Coronary artery (tissue), 2 donors: ENCODE data around the gene TTLL13.

Experiments
- DNase-seq: peaks from one replicate; pipeline ENCODE4 v3.0.0-alpha.2; 2017; ENCODE audit warnings: low spot score
- H3K27ac ChIP-seq, 2 donors: fragments of 200-600 bp; sonication (generic); one replicate each; pipeline ENCODE4 v1.5.1; 2016 to 2019
- H3K4me3 ChIP-seq: fragments of 200-600 bp; sonication (generic); 2 replicates; pipeline ENCODE4 v1.5.1; 2016; ENCODE audit warnings: mild to moderate bottlenecking, moderate library complexity
- CTCF ChIP-seq: fragments of 200-600 bp; sonication (generic); IDR thresholded peaks from one replicate; pipeline ENCODE4 v1.5.1; 2019; ENCODE audit warnings: antibody characterized with exemption

The TTLL13 gene

DNA sequence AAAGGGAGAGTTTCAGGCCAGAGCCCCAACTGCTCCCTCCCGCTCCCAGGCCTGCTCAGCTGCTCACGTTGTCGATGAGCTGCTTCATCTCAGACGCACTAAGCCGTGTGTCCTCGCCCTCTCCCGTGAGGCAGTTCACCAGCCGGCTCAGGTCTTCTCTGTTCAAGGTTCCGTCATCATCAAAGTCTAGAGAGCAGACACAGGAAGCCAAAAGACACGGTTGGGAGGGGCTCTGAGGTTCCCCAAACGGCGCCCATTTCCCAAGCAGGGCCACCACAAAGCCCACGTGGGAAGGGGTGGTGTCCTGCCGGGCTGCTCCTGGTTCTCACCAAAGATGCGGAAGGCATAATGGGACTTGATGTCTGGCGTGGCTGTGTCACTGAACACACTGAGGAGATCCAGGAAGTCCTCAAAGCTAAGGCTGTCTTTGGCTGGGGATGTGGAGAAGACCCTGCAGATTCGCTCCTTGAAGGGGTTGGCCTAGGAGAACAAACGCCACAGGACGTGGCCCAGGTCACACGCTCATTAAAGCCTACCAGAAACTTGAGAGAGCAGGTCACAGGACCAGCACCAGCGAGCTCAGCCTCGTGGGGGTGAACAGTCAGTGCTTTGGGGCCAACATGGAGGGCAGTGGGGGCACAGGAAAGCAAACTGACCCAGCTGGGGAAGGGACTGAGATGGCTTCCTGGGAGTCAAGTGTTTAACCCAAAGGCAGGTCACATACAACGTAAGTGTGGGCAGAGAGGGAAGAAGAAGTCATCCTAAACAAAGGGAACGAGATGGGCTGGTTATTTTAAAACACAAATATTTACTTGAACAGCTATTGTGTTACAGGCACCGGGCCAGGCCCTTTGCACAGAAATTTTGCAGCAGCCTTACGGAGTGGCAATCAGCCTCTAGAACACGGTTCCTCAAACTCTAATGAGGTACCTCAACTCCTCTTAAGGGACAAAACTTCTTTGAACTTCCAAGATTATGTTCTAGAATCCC is 18.0 kb upstream of the TTLL13 start:
- TF ChIP-seq CTCF, result no peak
- no peak overlapping the region for H3K4me3 ChIP-seq
- no peak for DNase-seq
- H3K27ac ChIP-seq, result peak overlapping the region in 1 of 2 donors; percentile 20

DNA sequence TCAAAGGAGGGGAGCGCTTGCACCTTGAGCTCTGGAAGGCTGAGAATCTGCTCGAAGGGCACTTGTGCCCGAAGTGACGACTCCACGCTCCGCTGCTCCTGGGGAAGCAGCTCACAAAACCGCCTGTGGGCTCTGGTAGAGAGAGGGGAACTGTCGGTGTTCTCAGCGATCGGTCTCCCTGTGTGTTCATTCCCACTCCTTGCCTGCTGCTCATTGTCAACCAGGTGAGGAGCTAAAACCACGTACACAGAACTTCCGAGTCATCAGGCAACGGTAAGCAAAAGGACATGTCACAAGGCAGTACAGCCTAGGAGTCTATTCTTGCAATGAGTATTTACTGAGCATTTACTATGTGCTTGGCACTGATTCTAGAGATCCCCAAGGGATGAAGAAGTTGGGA is 17.2 kb upstream of the TTLL13 start:
- DNase-seq, result no peak
- no peak for TF ChIP-seq CTCF
- no peak overlapping the region for H3K27ac ChIP-seq
- peak overlapping the region; percentile 88 for H3K4me3 ChIP-seq

DNA sequence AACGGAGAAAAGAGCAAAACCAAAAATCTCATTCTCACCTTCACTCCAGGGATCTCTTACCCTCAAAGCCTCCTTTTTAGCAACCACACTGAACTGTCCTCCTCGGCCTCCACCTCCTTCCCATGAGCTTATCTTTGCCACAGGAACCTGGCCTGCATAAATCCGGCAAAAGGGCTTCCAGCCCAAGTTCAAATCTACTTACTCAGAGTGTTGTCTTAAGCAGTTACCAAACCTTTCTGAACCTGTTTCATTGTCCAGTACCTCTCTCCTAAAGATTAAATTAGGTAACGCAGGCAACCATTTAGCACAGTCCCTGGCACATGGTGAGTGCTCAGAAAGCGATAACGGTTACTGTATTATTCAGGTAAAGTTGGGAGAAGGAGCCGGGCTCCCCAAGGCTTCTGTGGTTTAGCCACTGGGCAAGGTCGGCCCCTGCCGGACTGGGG is 16.4 kb upstream of the TTLL13 start:
- DNase-seq, result no peak
- TF ChIP-seq CTCF, result peak; percentile 17
- peak overlapping the region; percentile 93 to 94 for H3K27ac ChIP-seq
- H3K4me3 ChIP-seq, result peak overlapping the region; percentile 88

DNA sequence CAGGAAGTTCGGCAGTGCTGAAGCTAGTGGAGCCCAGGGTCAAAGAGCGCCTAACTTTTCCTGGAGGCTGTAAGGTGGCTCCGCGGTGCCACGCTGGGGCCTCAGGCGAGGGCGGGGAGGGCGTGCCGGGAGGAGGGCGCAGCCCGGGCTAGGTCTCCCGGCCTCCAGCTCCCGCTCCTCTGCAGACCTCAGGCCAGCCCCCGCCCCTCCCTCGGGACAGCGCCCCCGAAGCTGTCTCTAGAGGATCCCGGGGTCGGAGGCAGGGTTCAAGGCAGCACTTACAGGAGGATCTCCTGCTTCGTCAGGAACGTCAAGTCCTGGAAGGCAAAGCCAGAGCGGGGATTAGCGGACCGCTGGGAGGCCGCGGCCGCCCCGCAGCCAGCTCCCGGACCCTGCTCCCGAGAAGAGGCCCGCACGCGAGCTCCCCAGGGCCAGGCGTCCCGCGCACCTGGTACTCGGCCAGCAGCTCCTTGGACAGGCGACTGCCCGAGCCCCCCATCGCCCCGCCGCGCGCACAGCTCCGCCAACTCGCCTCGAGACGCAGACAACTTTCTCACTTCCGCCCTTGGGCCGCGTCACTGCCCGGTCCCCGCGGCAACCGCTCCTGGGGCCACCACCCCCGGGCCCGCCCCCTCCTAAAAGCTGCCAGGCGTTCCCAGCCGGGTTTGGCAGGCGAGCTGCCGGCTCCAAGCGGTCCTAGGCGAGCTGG is 15.8 kb upstream of the TTLL13 start, which contains the start of gene CIB1:
Gene CIB1, minus strand, starts transcription at position 555 of the 709 bp plus-strand sequence. Its CDS starts 56 bp downstream, at position 499.
- DNase-seq, result peak; percentile 98
- Histone ChIP-seq H3K27ac (peak within 1 kb of the TSS; percentile 93 to 94), H3K4me3 (peak within 1 kb of the TSS; percentile 88)
- TF ChIP-seq CTCF, result peak; percentile 4

DNA sequence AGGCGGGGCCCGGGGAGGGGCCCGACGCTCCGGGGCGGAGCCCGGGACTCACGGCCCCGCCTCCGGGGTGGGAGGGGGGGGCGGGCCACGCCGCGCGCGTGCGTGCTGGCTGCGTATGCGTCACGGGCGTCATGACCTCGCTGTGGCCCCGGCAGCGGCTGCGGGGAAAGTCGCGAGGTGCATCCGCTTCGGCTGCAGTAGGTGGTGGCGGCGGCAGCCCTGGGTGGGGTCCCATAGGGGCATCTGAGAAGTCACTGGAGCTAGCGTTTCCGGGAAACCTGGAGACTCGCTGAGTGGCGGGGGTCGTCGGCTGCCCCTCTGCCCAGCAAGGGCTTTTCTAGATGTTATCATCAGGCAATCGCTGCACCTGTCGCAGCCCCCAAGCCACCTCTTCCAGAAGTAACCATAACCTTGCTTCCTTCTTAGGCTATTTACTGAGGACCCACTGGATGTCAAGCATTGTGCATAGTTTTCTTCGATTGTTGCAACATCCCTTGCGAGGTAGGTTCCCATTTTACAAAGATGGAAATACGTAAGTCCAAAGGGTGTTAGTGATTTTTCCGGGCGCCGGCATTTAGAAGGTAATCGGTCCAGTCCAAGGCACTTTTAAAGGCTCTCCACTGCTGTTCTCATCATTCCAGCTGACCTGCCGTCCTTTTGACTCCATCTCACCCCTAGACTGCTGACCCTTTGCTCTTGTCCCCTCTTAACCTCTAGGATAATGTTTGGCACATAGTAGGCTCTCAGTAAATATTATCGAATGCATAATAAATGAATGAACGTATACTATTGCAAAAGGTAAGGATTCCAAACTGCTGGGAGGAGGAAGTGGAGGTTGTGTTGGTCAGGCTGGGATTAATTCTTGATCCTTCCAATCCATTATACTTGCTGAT is 15.0 kb upstream of the TTLL13 start, which contains the start of gene GDPGP1:
Gene GDPGP1, plus strand, starts transcription at position 114 of the 893 bp plus-strand sequence. CDS start 6,700 bp downstream, outside the sequence.
- no peak for TF ChIP-seq CTCF
- peak within 1 kb of the TSS; percentile 88 for H3K4me3 ChIP-seq
- H3K27ac ChIP-seq, result peak within 1 kb of the TSS; percentile 93 to 94
- DNase-seq, result no peak

GRCh38 chr15:90239371-90239770 is 10.0 kb upstream of the TTLL13 start:
- no peak for TF ChIP-seq CTCF
- DNase-seq, result no peak
- Histone ChIP-seq H3K27ac (no peak overlapping the region), H3K4me3 (no peak overlapping the region)
